Measurements from ENCODE around the gene CIP2A. TPM values are rescaled to one million over a fixed set of nuclear protein-coding genes. Genes with fewer than 3 reads are reported as not detected.

CIP2A gene
- total and polyA plus RNA-seq, 4 donors: 0.62 to 44.9 (median 0.95) TPM

GRCh38 chr3:108548304-108548703 lies 40.9 kb downstream of the CIP2A start:
- Histone ChIP-seq H3K4me3 (ENCODE audit: low read depth in 1 of 3, low read length in 3 of 3) (no peak overlapping the region), H3K4me1 (ENCODE audit: control insufficient read depth in 4 of 4, insufficient read depth in 4 of 4, low read length in 3 of 4) (peaks cover 0 to 5% (median 2%) of the 10 kb centered on the region in 4 donors), H3K27ac (ENCODE audit: low read depth in 1 of 2, low read length in 2 of 2) (no peak overlapping the region), H3K9me3 (ENCODE audit: control insufficient read depth in 4 of 4, low read length in 3 of 4) (no peaks in the 10 kb centered on the region), H3K36me3 (ENCODE audit: control insufficient read depth in 4 of 4, insufficient read depth in 3 of 4, low read depth in 1 of 4, low read length in 3 of 4) (no peaks in the 10 kb centered on the region), H3K9ac (ENCODE audit: low read depth in 1 of 2, low read length in 2 of 2) (no peak overlapping the region), H3K27me3 (ENCODE audit: control insufficient read depth in 4 of 4, insufficient read depth in 4 of 4, low read length in 3 of 4) (no peaks in the 10 kb centered on the region)
- no peak for DNase-seq (ENCODE audit: low spot score)
- TF ChIP-seq JUND (IDR thresholded peaks at IDR 0.05) (no peak), EGR1 (IDR thresholded peaks at IDR 0.05; ENCODE audit: low read depth in 2 of 2) (no peak), YY1 (IDR thresholded peaks at IDR 0.05) (no peak), FOXA2 (IDR thresholded peaks at IDR 0.05) (no peak), RXRA (IDR thresholded peaks at IDR 0.05) (no peak), FOXA1 (IDR thresholded peaks at IDR 0.05) (no peak), SP1 (IDR thresholded peaks at IDR 0.05) (no peak), HNF4G (IDR thresholded peaks at IDR 0.05) (no peak), NR2F2 (IDR thresholded peaks at IDR 0.05) (no peak), GABPA (IDR thresholded peaks at IDR 0.05 in 1 of 2, conservative IDR thresholded peaks at IDR 0.05 in 1 of 2) (no peak)
- TF ChIP-seq, protein P1, sequence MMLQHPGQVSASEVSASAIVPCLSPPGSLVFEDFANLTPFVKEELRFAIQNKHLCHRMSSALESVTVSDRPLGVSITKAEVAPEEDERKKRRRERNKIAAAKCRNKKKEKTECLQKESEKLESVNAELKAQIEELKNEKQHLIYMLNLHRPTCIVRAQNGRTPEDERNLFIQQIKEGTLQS (IDR thresholded peaks at IDR 0.05): no peak
- TF ChIP-seq, protein P2, sequence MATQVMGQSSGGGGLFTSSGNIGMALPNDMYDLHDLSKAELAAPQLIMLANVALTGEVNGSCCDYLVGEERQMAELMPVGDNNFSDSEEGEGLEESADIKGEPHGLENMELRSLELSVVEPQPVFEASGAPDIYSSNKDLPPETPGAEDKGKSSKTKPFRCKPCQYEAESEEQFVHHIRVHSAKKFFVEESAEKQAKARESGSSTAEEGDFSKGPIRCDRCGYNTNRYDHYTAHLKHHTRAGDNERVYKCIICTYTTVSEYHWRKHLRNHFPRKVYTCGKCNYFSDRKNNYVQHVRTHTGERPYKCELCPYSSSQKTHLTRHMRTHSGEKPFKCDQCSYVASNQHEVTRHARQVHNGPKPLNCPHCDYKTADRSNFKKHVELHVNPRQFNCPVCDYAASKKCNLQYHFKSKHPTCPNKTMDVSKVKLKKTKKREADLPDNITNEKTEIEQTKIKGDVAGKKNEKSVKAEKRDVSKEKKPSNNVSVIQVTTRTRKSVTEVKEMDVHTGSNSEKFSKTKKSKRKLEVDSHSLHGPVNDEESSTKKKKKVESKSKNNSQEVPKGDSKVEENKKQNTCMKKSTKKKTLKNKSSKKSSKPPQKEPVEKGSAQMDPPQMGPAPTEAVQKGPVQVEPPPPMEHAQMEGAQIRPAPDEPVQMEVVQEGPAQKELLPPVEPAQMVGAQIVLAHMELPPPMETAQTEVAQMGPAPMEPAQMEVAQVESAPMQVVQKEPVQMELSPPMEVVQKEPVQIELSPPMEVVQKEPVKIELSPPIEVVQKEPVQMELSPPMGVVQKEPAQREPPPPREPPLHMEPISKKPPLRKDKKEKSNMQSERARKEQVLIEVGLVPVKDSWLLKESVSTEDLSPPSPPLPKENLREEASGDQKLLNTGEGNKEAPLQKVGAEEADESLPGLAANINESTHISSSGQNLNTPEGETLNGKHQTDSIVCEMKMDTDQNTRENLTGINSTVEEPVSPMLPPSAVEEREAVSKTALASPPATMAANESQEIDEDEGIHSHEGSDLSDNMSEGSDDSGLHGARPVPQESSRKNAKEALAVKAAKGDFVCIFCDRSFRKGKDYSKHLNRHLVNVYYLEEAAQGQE (IDR thresholded peaks at IDR 0.05): no peak
- TF ChIP-seq, protein P3, sequence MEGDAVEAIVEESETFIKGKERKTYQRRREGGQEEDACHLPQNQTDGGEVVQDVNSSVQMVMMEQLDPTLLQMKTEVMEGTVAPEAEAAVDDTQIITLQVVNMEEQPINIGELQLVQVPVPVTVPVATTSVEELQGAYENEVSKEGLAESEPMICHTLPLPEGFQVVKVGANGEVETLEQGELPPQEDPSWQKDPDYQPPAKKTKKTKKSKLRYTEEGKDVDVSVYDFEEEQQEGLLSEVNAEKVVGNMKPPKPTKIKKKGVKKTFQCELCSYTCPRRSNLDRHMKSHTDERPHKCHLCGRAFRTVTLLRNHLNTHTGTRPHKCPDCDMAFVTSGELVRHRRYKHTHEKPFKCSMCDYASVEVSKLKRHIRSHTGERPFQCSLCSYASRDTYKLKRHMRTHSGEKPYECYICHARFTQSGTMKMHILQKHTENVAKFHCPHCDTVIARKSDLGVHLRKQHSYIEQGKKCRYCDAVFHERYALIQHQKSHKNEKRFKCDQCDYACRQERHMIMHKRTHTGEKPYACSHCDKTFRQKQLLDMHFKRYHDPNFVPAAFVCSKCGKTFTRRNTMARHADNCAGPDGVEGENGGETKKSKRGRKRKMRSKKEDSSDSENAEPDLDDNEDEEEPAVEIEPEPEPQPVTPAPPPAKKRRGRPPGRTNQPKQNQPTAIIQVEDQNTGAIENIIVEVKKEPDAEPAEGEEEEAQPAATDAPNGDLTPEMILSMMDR (IDR thresholded peaks at IDR 0.05; ENCODE audit: low read depth, low read length, missing input control): no peak
- TF ChIP-seq, protein P4, sequence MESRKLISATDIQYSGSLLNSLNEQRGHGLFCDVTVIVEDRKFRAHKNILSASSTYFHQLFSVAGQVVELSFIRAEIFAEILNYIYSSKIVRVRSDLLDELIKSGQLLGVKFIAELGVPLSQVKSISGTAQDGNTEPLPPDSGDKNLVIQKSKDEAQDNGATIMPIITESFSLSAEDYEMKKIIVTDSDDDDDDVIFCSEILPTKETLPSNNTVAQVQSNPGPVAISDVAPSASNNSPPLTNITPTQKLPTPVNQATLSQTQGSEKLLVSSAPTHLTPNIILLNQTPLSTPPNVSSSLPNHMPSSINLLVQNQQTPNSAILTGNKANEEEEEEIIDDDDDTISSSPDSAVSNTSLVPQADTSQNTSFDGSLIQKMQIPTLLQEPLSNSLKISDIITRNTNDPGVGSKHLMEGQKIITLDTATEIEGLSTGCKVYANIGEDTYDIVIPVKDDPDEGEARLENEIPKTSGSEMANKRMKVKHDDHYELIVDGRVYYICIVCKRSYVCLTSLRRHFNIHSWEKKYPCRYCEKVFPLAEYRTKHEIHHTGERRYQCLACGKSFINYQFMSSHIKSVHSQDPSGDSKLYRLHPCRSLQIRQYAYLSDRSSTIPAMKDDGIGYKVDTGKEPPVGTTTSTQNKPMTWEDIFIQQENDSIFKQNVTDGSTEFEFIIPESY (IDR thresholded peaks at IDR 0.05): no peak
- 88% methylated on average over 1 of the region's 1 CpG for WGBS

- no peak overlapping the region for H3K27ac ChIP-seq (ENCODE audit: low read depth in 1 of 2, low read length in 2 of 2)
- 72% methylated on average over 3 of the region's 3 CpGs for WGBS
- peak overlapping the region in 1 of 2 donors; percentile 66 for H3K9ac ChIP-seq (ENCODE audit: low read depth in 1 of 2, low read length in 2 of 2)
- no peaks in the 10 kb centered on the region for H3K9me3 ChIP-seq (ENCODE audit: control insufficient read depth in 4 of 4, low read length in 3 of 4)
- H3K27me3 ChIP-seq (ENCODE audit: control insufficient read depth in 4 of 4, insufficient read depth in 4 of 4, low read length in 3 of 4): no peaks in the 10 kb centered on the region
- DNase-seq (ENCODE audit: low spot score): no peak
- no peak for TF ChIP-seq NR2F2 (IDR thresholded peaks at IDR 0.05)
- TF ChIP-seq JUND (IDR thresholded peaks at IDR 0.05): no peak
- no peak for TF ChIP-seq GABPA (IDR thresholded peaks at IDR 0.05 in 1 of 2, conservative IDR thresholded peaks at IDR 0.05 in 1 of 2)
- TF ChIP-seq YY1 (IDR thresholded peaks at IDR 0.05): no peak
- TF ChIP-seq SP1 (IDR thresholded peaks at IDR 0.05): no peak
- TF ChIP-seq, protein P2 (IDR thresholded peaks at IDR 0.05): no peak
- no peak for TF ChIP-seq RXRA (IDR thresholded peaks at IDR 0.05)
- no peak for TF ChIP-seq EGR1 (IDR thresholded peaks at IDR 0.05; ENCODE audit: low read depth in 2 of 2)
- TF ChIP-seq, protein P1 (IDR thresholded peaks at IDR 0.05): no peak
- H3K4me3 ChIP-seq (ENCODE audit: low read depth in 1 of 3, low read length in 3 of 3): peak overlapping the region in 2 of 3 donors; percentile 11 to 30
- peaks cover 0 to 5% (median 2%) of the 10 kb centered on the region in 4 donors for H3K4me1 ChIP-seq (ENCODE audit: control insufficient read depth in 4 of 4, insufficient read depth in 4 of 4, low read length in 3 of 4)
- no peaks in the 10 kb centered on the region for H3K36me3 ChIP-seq (ENCODE audit: control insufficient read depth in 4 of 4, insufficient read depth in 3 of 4, low read depth in 1 of 4, low read length in 3 of 4)
Measured at GRCh38 chr3:108546692-108547091, 42.5 kb downstream of the CIP2A start.
